ENCODE results near the gene LHX2. TPM values are rescaled to one million over a fixed set of nuclear protein-coding genes. Genes with fewer than 3 reads are reported as not detected.
A peak's percentile ranks its signal among the peaks of the same experiment; 100 is the strongest.

LHX2 gene
- total RNA-seq, 2 donors from 2014 or later: not detected

DNA sequence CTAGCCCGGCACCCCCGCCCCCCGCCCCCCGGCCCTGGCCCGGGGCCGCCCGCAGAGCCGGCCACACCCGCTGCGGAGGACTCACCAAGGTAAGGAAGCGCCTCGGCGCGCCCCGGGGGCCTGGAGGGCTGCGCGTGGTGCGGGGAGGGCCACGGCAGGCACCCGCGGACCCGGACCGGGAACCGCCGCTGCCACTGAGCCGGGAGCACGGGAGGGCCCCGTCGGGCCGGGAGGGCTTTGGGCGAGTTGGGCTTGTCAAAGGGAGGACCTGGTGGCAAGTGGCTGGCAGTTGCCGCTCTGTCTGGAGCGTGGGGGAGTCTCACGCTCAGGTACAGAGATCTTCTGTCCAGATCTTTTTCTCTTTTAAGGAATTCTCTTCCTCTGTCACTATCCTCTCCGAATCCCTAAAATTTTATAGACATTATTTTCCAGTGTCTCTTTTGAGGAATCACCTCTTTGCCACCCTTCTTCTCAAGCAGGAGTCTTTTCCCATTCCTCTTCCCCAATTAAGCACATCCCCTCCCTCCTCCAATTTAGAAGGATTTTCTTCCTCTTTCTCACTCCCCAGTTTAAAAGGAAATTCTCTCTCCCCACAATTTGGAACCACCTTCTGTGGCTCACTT lies 11.3 kb upstream of the LHX2 start:
- Histone ChIP-seq H3K27me3 (replicated peaks; ENCODE audit: insufficient read depth) (peaks cover 45% of the 10 kb centered on the region), H3K4me3 (peak overlapping the region; percentile 31), H3K9me3 (no peaks in the 10 kb centered on the region), H3K36me3 (no peaks in the 10 kb centered on the region), H3K4me1 (ENCODE audit: control insufficient read depth in 1 of 2, low read depth in 2 of 2) (peaks cover 3 to 17% of the 10 kb centered on the region in 2 donors), H3K27ac (no peak overlapping the region)
- no peak for ATAC-seq (ENCODE audit: insufficient number of reproducible peaks, low FRiP score, low read depth)
- TF ChIP-seq, protein P1, sequence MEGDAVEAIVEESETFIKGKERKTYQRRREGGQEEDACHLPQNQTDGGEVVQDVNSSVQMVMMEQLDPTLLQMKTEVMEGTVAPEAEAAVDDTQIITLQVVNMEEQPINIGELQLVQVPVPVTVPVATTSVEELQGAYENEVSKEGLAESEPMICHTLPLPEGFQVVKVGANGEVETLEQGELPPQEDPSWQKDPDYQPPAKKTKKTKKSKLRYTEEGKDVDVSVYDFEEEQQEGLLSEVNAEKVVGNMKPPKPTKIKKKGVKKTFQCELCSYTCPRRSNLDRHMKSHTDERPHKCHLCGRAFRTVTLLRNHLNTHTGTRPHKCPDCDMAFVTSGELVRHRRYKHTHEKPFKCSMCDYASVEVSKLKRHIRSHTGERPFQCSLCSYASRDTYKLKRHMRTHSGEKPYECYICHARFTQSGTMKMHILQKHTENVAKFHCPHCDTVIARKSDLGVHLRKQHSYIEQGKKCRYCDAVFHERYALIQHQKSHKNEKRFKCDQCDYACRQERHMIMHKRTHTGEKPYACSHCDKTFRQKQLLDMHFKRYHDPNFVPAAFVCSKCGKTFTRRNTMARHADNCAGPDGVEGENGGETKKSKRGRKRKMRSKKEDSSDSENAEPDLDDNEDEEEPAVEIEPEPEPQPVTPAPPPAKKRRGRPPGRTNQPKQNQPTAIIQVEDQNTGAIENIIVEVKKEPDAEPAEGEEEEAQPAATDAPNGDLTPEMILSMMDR (IDR thresholded peaks at IDR 0.05): no peak
- DNase-seq (ENCODE audit: low spot score): no peak

DNA sequence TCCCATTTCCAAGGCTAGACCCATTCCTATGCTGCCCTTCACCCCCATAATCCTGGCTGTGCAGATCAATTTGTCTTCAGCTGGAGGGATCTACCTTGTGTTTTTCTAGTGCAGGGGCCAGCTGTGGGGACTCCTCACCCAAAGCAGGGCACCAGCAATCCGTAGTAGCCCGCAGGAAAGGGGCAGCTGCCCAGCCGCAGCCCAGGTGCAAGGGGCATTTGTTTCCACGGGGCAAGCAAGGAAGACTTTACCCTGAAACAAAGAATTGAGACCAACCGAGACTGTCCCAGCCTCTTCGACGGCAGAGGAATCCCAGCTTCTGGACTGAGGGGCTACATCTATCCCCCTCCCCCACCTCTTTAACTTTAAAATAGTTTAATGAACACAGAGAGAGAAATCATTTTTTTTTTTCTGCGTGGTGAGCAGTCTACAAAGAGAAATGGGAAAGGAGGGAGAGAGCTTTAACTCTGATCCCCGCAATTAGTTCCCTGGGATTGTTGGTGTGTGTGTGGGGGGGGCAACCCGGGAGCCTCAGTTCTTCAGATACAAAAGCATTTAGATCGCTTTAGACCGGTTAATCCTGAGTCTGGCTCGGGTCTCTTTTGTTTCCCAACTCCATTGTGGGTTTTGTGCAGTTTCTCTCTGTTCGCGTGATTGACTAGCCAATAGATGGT lies 10.6 kb upstream of the LHX2 start:
- H3K27ac ChIP-seq: no peak overlapping the region
- TF ChIP-seq, protein P1 (IDR thresholded peaks at IDR 0.05): no peak
- peaks cover 3 to 17% of the 10 kb centered on the region in 2 donors for H3K4me1 ChIP-seq (ENCODE audit: control insufficient read depth in 1 of 2, low read depth in 2 of 2)
- peaks cover 44% of the 10 kb centered on the region for H3K27me3 ChIP-seq (replicated peaks; ENCODE audit: insufficient read depth)
- H3K36me3 ChIP-seq: no peaks in the 10 kb centered on the region
- no peaks in the 10 kb centered on the region for H3K9me3 ChIP-seq
- DNase-seq (ENCODE audit: low spot score) (no peak), ATAC-seq (ENCODE audit: insufficient number of reproducible peaks, low FRiP score, low read depth) (no peak)
- H3K4me3 ChIP-seq: no peak overlapping the region

GRCh38 chr9:124001458-124001799 lies 10.1 kb upstream of the LHX2 start:
- H3K9me3 ChIP-seq: no peaks in the 10 kb centered on the region
- H3K4me1 ChIP-seq (ENCODE audit: control insufficient read depth in 1 of 2, low read depth in 2 of 2): peaks cover 3 to 17% of the 10 kb centered on the region in 2 donors
- no peak for DNase-seq (ENCODE audit: low spot score)
- ATAC-seq (ENCODE audit: insufficient number of reproducible peaks, low FRiP score, low read depth): no peak
- H3K4me3 ChIP-seq: no peak overlapping the region
- no peaks in the 10 kb centered on the region for H3K36me3 ChIP-seq
- no peak overlapping the region for H3K27ac ChIP-seq
- peaks cover 40% of the 10 kb centered on the region for H3K27me3 ChIP-seq (replicated peaks; ENCODE audit: insufficient read depth)
- TF ChIP-seq, protein P1 (IDR thresholded peaks at IDR 0.05): no peak

GRCh38 chr9:124001866-124002525 lies 9.6 kb upstream of the LHX2 start:
- no peak overlapping the region for H3K27ac ChIP-seq
- no peak for ATAC-seq (ENCODE audit: insufficient number of reproducible peaks, low FRiP score, low read depth)

More at GRCh38 chr9:124001866-124002525, 9.6 kb upstream of the LHX2 start:
- Histone ChIP-seq H3K4me1 (ENCODE audit: control insufficient read depth in 1 of 2, low read depth in 2 of 2) (peaks cover 3 to 17% of the 10 kb centered on the region in 2 donors), H3K9me3 (no peaks in the 10 kb centered on the region), H3K27me3 (replicated peaks; ENCODE audit: insufficient read depth) (peaks cover 44% of the 10 kb centered on the region), H3K36me3 (no peaks in the 10 kb centered on the region), H3K4me3 (no peak overlapping the region)
- TF ChIP-seq, protein P1 (IDR thresholded peaks at IDR 0.05): no peak
- DNase-seq (ENCODE audit: low spot score): no peak

All from thoracic aorta (tissue), 2 donors.